Endothelial cell (in vitro differentiated cells): Measurements from ENCODE around the gene APLF. TPM values are rescaled to one million over a fixed set of nuclear protein-coding genes. Genes with fewer than 3 reads are reported as not detected.

Experiments used
- DNase-seq: peaks from one replicate; pipeline ENCODE4 v3.0.0; 2021; ENCODE audit warnings: low spot score
- H3K27ac Mint-ChIP-seq: one replicate; pipeline ENCODE4 v1.8.0; 2021; ENCODE audit warnings: mixed read lengths, inconsistent platforms; ENCODE audit not compliant: unreplicated experiment
- H3K27me3 Mint-ChIP-seq: one replicate; pipeline ENCODE4 v1.8.0; 2021; ENCODE audit warnings: mild to moderate bottlenecking, moderate library complexity, mixed read lengths, inconsistent platforms; ENCODE audit not compliant: unreplicated experiment
- H3K36me3 Mint-ChIP-seq: one replicate; pipeline ENCODE4 v1.8.0; 2021; ENCODE audit warnings: mild to moderate bottlenecking, low read depth, mixed read lengths, inconsistent platforms; ENCODE audit not compliant: unreplicated experiment
- H3K4me1 Mint-ChIP-seq: one replicate; pipeline ENCODE4 v1.8.0; 2021; ENCODE audit warnings: mild to moderate bottlenecking, mixed read lengths, inconsistent platforms; ENCODE audit not compliant: unreplicated experiment
- H3K4me3 Mint-ChIP-seq: one replicate; pipeline ENCODE4 v1.8.0; 2021; ENCODE audit warnings: mild to moderate bottlenecking, mixed read lengths, inconsistent platforms; ENCODE audit not compliant: unreplicated experiment
- H3K9me3 Mint-ChIP-seq: one replicate; pipeline ENCODE4 v1.8.0; 2021; ENCODE audit warnings: mixed read lengths, inconsistent platforms; ENCODE audit not compliant: unreplicated experiment
- CTCF ChIP-seq: fragments of 200-600 bp; sonication (generic); IDR thresholded peaks from one replicate; pipeline ENCODE4 v1.5.0; 2021; ENCODE audit warnings: antibody characterized with exemption; ENCODE audit not compliant: unreplicated experiment
- total RNA-seq: library from RNA; stranded (reverse); fragmentation: NEBNext Ultra II Directional; extraction: Animal tissue kit (Norgen Biotek cat#: 25700); gene quantifications from one replicate; pipeline ENCODE4 v1.2.1, GENCODE V29; 2021; ENCODE audit not compliant: unreplicated experiment

The APLF gene
- total RNA-seq, 1 donor from 2014 or later, result 12.9 TPM

- DNase-seq, result no peak
- Mint-ChIP-seq H3K4me3 (no peak overlapping the region), H3K4me1 (peaks cover 8% of the 10 kb centered on the region), H3K36me3 (no peaks in the 10 kb centered on the region), H3K27ac (no peak overlapping the region), H3K9me3 (no peaks in the 10 kb centered on the region), H3K27me3 (no peaks in the 10 kb centered on the region)
- TF ChIP-seq CTCF, result no peak
These were observed 89.0 kb downstream of the APLF start for GRCh38 chr2:68556381-68556780.

- Mint-ChIP-seq H3K27ac (no peak overlapping the region), H3K4me3 (no peak overlapping the region), H3K4me1 (peaks cover 8% of the 10 kb centered on the region), H3K27me3 (no peaks in the 10 kb centered on the region), H3K36me3 (no peaks in the 10 kb centered on the region), H3K9me3 (no peaks in the 10 kb centered on the region)
- DNase-seq, result no peak
- no peak for TF ChIP-seq CTCF
These were observed 91.2 kb downstream of the APLF start for GRCh38 chr2:68558576-68558975.

- H3K27ac Mint-ChIP-seq, result no peak overlapping the region
- no peaks in the 10 kb centered on the region for H3K27me3 Mint-ChIP-seq
- H3K4me3 Mint-ChIP-seq, result no peak overlapping the region
- peaks cover 8% of the 10 kb centered on the region for H3K4me1 Mint-ChIP-seq
- TF ChIP-seq CTCF, result no peak
- DNase-seq, result no peak
- H3K9me3 Mint-ChIP-seq, result no peaks in the 10 kb centered on the region
- no peaks in the 10 kb centered on the region for H3K36me3 Mint-ChIP-seq
These were observed 92.3 kb downstream of the APLF start for GRCh38 chr2:68559692-68560091.

- no peak overlapping the region for H3K27ac Mint-ChIP-seq
These were observed 93.2 kb downstream of the APLF start for GRCh38 chr2:68560545-68560944.

GRCh38 chr2:68561372-68561771 is 94.0 kb downstream of the APLF start:
- no peaks in the 10 kb centered on the region for H3K27me3 Mint-ChIP-seq
- no peak for DNase-seq
- no peaks in the 10 kb centered on the region for H3K9me3 Mint-ChIP-seq
- no peaks in the 10 kb centered on the region for H3K36me3 Mint-ChIP-seq
- H3K4me1 Mint-ChIP-seq, result peaks cover 8% of the 10 kb centered on the region
- TF ChIP-seq CTCF, result no peak
- no peak overlapping the region for H3K27ac Mint-ChIP-seq
- H3K4me3 Mint-ChIP-seq, result no peak overlapping the region

More at GRCh38 chr2:68560545-68560944, 93.2 kb downstream of the APLF start:
- Mint-ChIP-seq H3K9me3 (no peaks in the 10 kb centered on the region), H3K4me3 (no peak overlapping the region), H3K4me1 (peaks cover 8% of the 10 kb centered on the region), H3K36me3 (no peaks in the 10 kb centered on the region), H3K27me3 (no peaks in the 10 kb centered on the region)
- DNase-seq, result no peak
- no peak for TF ChIP-seq CTCF
